ENCODE measurements around the gene TMEM94. TPM values are rescaled to one million over a fixed set of nuclear protein-coding genes. Genes with fewer than 3 reads are reported as not detected.

The TMEM94 gene
- total RNA-seq, 1 donor: 28.5 TPM

Small RNA genes within 50 kb of the gene (small RNA-seq; reads per million reads assigned to genes)
- gene RF00019: not detected
- not detected for gene RNU6-938P

Other genes with a start within 250 kb of the TMEM94 start
- gene GGA3, start 195.0 kb upstream of the TMEM94 start, total RNA-seq: 13.2 and 14.2 TPM in 2 replicates
- gene MRPS7, start 194.8 kb upstream of the TMEM94 start, total RNA-seq: 57.0 and 70.8 TPM in 2 replicates
- 6.0 and 6.4 TPM in 2 replicates for gene MIF4GD, start 185.4 kb upstream of the TMEM94 start, total RNA-seq
- gene SLC25A19, start 167.2 kb upstream of the TMEM94 start, total RNA-seq: 5.5 and 7.8 TPM in 2 replicates
- 78.0 and 98.0 TPM in 2 replicates for gene GRB2, start 51.0 kb upstream of the TMEM94 start, total RNA-seq
- 7.4 and 9.5 TPM in 2 replicates for gene CASKIN2, start 58.9 kb downstream of the TMEM94 start, total RNA-seq
- gene TSEN54, start 59.9 kb downstream of the TMEM94 start, total RNA-seq: 11.3 and 12.1 TPM in 2 replicates
- 0.32 and 2.2 TPM in 2 replicates for gene LLGL2, start 69.1 kb downstream of the TMEM94 start, total RNA-seq
- 1.6 and 3.9 TPM in 2 replicates for gene MYO15B, start 131.2 kb downstream of the TMEM94 start, total RNA-seq
- under 0.01 TPM in 1 of 2 replicates, not detected in the other for gene SMIM5, start 176.8 kb downstream of the TMEM94 start, total RNA-seq
- 19.6 and 20.7 TPM in 2 replicates for gene RECQL5, start 210.5 kb downstream of the TMEM94 start, total RNA-seq
- 58.9 and 60.0 TPM in 2 replicates for gene SAP30BP, start 210.7 kb downstream of the TMEM94 start, total RNA-seq

Measured in fibroblast of villous mesenchyme (primary cell).